Prostate gland (tissue), 2 donors: ENCODE results near the gene NT5DC1. TPM values are rescaled to one million over a fixed set of nuclear protein-coding genes. Genes with fewer than 3 reads are reported as not detected.

Experiments
- DNase-seq: peaks from one replicate; pipeline ENCODE4 v3.0.0-alpha.2; 2019; ENCODE audit warnings: low spot score
- H3K27ac ChIP-seq, 2 donors: fragments of 200-600 bp; sonication (generic); 2 replicates each; pipeline ENCODE4 v1.5.1; 2017 to 2019
- H3K27me3 ChIP-seq: fragments of 200-600 bp; sonication (generic); replicated peaks from 2 replicates; pipeline ENCODE4 v1.5.1; 2019; ENCODE audit not compliant: insufficient read depth
- H3K36me3 ChIP-seq, 2 donors: fragments of 200-600 bp; sonication (generic); 1 replicate in 1 of 2; 2 replicates in 1 of 2; pipeline versions ENCODE4 v1.5.1 to v1.8.1; 2017 to 2019
- H3K4me1 ChIP-seq: fragments of 200-600 bp; sonication (generic); replicated peaks from 2 replicates; pipeline ENCODE4 v1.5.1; 2019
- H3K4me3 ChIP-seq, 2 donors: fragments of 200-600 bp; sonication (generic); 2 replicates each; pipeline ENCODE4 v1.5.1; 2017 to 2019
- H3K9me3 ChIP-seq: fragments of 200-600 bp; sonication (generic); 2 replicates; pipeline ENCODE4 v1.5.1; 2017
- POLR2A ChIP-seq: fragments of 450-650 bp; IDR thresholded peaks from one replicate; pipeline ENCODE4 v1.6.1; 2016; ENCODE audit warnings: antibody characterized with exemption, mild to moderate bottlenecking
- POLR2AphosphoS5 ChIP-seq: sonication (generic); formaldehyde crosslinking; IDR thresholded peaks from one replicate; pipeline ENCODE4 v1.6.1; 2017; ENCODE audit warnings: antibody characterized with exemption
- WGBS: methylation state at CpG from one replicate; pipeline ENCODE4 v1.1.5; 2018; 5-methylcytosine and 5-hydroxymethylcytosine counted together
- intact Hi-C: fragments of 100-400 bp; cut with DNase I; formaldehyde crosslinking; loops from one replicate; pipeline ENCODE4 v1.14.2; 2022
- total RNA-seq, 2 donors: library from RNA; depleted of rRNA; stranded (reverse); fragments of >200 nt; gene quantifications; one replicate each; pipeline ENCODE4 v1.1.0, GENCODE V29; 2016
- TF ChIP-seq, protein P1 (sequence below), 4 experiments: fragments of 200-600 bp in 2 of 4; fragments of 450-650 bp in 2 of 4; sonication (generic) in 2 of 4; IDR thresholded peaks; 1 replicate in 3 of 4; 2 replicates in 1 of 4; pipeline ENCODE4 v1.5.1; 2016 to 2019; ENCODE audit warnings: antibody characterized with exemption in 4 of 4, mild to moderate bottlenecking in 2 of 4, moderate library complexity in 2 of 4

NT5DC1 gene
- total RNA-seq, 2 donors from 2014 or later = 12.3 to 26.1 TPM

DNA sequence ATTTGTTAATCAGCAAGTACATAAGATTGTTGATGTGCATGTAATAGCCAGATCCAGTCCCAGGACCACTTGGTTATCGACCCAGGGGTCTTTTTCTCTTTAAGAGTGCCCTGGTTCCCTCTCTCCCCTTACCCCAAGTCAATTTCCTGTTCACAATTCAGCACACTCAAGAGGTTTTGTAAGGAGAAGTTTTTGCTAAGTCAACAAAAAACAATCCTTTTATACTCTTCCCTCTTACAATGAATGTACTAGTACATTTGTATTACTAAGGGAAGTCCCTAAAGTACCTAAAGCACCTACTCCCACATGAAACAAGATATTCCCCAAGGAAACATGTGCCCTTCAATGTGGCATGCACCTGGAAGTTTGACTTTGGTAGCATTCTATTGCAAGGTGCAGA lies 1.6 kb upstream of the NT5DC1 start:
- DNase-seq = no peak
- TF ChIP-seq POLR2A = no peak
- TF ChIP-seq, protein P1, sequence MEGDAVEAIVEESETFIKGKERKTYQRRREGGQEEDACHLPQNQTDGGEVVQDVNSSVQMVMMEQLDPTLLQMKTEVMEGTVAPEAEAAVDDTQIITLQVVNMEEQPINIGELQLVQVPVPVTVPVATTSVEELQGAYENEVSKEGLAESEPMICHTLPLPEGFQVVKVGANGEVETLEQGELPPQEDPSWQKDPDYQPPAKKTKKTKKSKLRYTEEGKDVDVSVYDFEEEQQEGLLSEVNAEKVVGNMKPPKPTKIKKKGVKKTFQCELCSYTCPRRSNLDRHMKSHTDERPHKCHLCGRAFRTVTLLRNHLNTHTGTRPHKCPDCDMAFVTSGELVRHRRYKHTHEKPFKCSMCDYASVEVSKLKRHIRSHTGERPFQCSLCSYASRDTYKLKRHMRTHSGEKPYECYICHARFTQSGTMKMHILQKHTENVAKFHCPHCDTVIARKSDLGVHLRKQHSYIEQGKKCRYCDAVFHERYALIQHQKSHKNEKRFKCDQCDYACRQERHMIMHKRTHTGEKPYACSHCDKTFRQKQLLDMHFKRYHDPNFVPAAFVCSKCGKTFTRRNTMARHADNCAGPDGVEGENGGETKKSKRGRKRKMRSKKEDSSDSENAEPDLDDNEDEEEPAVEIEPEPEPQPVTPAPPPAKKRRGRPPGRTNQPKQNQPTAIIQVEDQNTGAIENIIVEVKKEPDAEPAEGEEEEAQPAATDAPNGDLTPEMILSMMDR (IDR thresholded peaks at IDR 0.05) = no peak
- no peak for TF ChIP-seq POLR2AphosphoS5
- Histone ChIP-seq H3K27ac (no peak overlapping the region), H3K4me3 (no peak overlapping the region), H3K9me3 (no peaks in the 10 kb centered on the region), H3K36me3 (no peaks in the 10 kb centered on the region), H3K4me1 (no peaks in the 10 kb centered on the region), H3K27me3 (no peaks in the 10 kb centered on the region)
- 88% methylated on average over 1 of the region's 1 CpG for WGBS
- intact Hi-C loops = no loop called here

DNA sequence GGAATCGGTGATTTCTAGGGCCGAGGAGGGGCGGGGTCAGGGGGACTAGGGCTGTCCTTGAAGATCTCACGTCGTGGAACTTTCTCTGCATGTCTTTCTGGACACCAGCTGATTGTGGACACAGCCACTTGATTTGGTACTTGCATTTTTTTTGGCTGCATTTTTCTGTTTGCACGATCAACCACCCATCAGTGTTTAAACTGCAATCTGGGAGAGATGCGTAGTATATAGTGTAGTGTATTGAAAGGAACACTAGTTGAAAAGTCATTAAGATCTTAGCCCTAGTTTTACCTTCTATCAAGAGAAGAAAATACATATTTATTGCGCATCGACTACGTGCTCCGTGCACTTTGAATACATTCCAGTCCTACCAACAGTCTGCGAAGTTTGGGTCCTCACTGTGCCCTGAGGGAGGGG lies 657 bp downstream of the NT5DC1 start:
- Histone ChIP-seq H3K36me3 (no peaks in the 10 kb centered on the region), H3K27me3 (no peaks in the 10 kb centered on the region), H3K4me3 (peak overlapping the region; percentile 84 to 86), H3K4me1 (peaks cover 7% of the 10 kb centered on the region), H3K27ac (peak overlapping the region; percentile 95 to 98), H3K9me3 (no peaks in the 10 kb centered on the region)
- no peak for DNase-seq
- intact Hi-C loops = loop anchor here (2.0 to 5.0 kb wide), 2 partner anchors 39 to 91 kb away; partner anchors contain the start of gene FRK
- 0% methylated on average over 12 of the region's 12 CpGs for WGBS
- TF ChIP-seq POLR2A = no peak
- TF ChIP-seq POLR2AphosphoS5 = no peak
- TF ChIP-seq, protein P1 (IDR thresholded peaks at IDR 0.05) = no peak

DNA sequence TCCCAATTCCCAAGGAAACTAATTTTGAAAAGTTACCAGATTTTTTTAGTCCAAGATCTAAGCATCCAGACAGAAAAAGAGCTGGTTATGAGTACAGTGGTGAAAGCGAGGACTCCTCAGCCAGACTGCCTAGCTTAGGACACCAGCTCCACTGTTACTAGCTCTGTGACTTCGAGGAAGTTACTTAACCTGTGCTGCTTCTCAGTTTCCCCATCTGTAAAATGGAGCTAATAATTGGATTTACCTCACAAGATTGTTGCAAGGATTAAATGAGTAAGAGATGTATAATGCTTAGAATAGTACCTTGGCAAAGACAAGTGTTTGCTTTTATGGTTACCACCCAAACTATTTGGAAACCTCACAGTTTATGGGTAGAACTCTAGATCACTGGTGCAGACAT lies 1.1 kb downstream of the NT5DC1 start:
- DNase-seq = no peak
- TF ChIP-seq, protein P1 (IDR thresholded peaks at IDR 0.05) = no peak
- TF ChIP-seq POLR2AphosphoS5 (no peak), POLR2A (no peak)
- Histone ChIP-seq H3K4me3 (peak overlapping the region; percentile 84 to 86), H3K27me3 (no peaks in the 10 kb centered on the region), H3K36me3 (no peaks in the 10 kb centered on the region), H3K4me1 (peaks cover 7% of the 10 kb centered on the region), H3K27ac (peak overlapping the region; percentile 95 to 98), H3K9me3 (no peaks in the 10 kb centered on the region)
- intact Hi-C loops = loop anchor here (2.0 to 5.0 kb wide), 2 partner anchors 39 to 91 kb away; partner anchors contain the start of gene FRK
- WGBS = 61% methylated on average over 2 of the region's 2 CpGs

DNA sequence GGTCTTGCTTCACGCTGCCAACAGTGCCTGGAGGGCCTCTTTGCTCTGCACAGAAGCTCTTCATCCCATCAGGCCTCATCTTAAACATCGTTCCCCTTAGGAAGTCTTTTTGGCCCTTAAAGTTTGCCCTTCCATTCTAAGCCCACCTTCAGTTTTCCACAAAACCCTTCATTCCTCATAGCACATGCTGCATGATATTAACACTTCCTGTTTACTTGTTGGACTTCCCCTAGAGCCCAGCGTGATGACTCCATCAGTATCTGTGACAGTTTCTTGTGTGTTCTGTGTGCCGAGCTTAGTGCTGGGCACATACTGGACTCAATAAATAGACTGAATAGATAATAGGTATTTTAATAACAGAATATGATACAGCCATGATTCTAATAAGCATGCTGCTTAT lies 2.2 kb downstream of the NT5DC1 start:
- Histone ChIP-seq H3K27ac (no peak overlapping the region), H3K9me3 (no peaks in the 10 kb centered on the region), H3K4me1 (peaks cover 7% of the 10 kb centered on the region), H3K27me3 (no peaks in the 10 kb centered on the region), H3K36me3 (no peaks in the 10 kb centered on the region), H3K4me3 (no peak overlapping the region)
- WGBS = 79% methylated on average over 4 of the region's 4 CpGs
- intact Hi-C loops = loop anchor here (5.0 kb wide), 1 partner anchor 41 kb away; the partner anchor contains the start of gene FRK
- no peak for DNase-seq
- TF ChIP-seq, protein P1 (IDR thresholded peaks at IDR 0.05) = no peak
- TF ChIP-seq POLR2AphosphoS5 (no peak), POLR2A (no peak)

DNA sequence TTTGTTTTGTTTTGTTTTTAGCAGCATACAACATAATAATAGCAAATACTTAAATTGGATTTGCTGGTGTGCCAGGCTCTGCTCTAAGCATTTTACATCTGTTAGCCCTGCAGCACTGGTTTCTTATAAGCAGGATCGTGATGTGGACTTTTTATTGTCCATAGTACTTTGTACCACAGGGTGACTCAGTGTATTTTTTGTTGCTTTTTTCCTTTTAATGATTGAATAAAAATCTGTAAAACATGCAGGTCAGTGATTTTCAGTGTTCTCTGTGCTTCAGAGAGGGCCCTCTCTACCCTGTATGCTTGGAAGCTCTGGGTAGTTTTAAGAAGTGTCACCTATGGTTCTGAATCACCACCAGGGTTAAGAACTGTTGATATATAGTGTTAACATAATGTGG lies 4.0 kb downstream of the NT5DC1 start:
- Histone ChIP-seq H3K36me3 (no peaks in the 10 kb centered on the region), H3K27me3 (no peaks in the 10 kb centered on the region), H3K9me3 (no peaks in the 10 kb centered on the region), H3K27ac (peak overlapping the region in 1 of 2 donors; percentile 49), H3K4me3 (no peak overlapping the region), H3K4me1 (peaks cover 7% of the 10 kb centered on the region)
- intact Hi-C loops = loop anchor here (5.0 kb wide), 1 partner anchor 42 kb away; the partner anchor contains the start of gene FRK
- no peak for DNase-seq
- 80% methylated on average over 1 of the region's 1 CpG for WGBS
- TF ChIP-seq POLR2A (no peak), POLR2AphosphoS5 (no peak)
- TF ChIP-seq, protein P1 (IDR thresholded peaks at IDR 0.05) = no peak
